GM12891 (cell line): ENCODE measurements around the gene NME8.

ENCODE experiments used
- PAX5 ChIP-seq: IDR thresholded peaks from 2 replicates; pipeline ENCODE4 v1.6.1; 2011; ENCODE audit warnings: low read length, moderate library complexity, mild to moderate bottlenecking; ENCODE audit not compliant: insufficient read depth, severe bottlenecking
- POLR2A ChIP-seq: IDR thresholded peaks from 2 replicates; pipeline ENCODE4 v1.6.1; 2011; ENCODE audit warnings: low read depth, low read length, control low read depth
- POLR2AphosphoS5 ChIP-seq: IDR thresholded peaks from 2 replicates; pipeline ENCODE4 v1.6.1; 2011; ENCODE audit warnings: low read depth, low read length, control low read depth
- POU2F2 ChIP-seq: IDR thresholded peaks from 2 replicates; pipeline ENCODE4 v1.6.1; 2011; ENCODE audit warnings: low read depth, mild to moderate bottlenecking, control low read depth, low read length, moderate library complexity
- TAF1 ChIP-seq: IDR thresholded peaks from 2 replicates; pipeline ENCODE4 v1.6.1; 2011; ENCODE audit warnings: low read depth, low read length, control low read depth

DNA sequence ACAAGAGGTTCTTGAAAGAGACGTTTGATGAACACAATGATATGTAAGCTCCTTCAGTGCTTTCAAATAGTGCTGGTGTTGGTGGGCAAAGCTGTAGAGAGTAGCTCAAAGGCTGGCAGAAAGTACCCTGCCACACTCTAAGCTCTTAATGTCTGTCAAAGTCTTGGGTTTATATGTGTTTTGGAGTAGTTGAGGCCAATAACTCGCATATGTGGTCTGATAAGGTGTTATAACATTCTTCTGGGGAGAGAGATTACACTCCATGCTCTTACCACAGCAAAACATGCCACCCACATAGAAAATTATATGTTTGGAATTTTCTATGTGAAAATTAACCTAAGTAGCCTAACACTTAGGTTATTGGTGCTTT, 30.8 kb upstream of the NME8 start:
- TF ChIP-seq POLR2A (no peak), POLR2AphosphoS5 (no peak), PAX5 (no peak), TAF1 (no peak), POU2F2 (no peak)
